Astrocyte of the spinal cord (primary cell): ENCODE measurements around the gene NGEF.
"Not testable (repeated sequence)": the region's sequence is repeated elsewhere in the genome, so short reads cannot be mapped to it uniquely, and the experiment has no call there.

Experiments
- DNase-seq: peaks from one replicate; pipeline ENCODE4 v3.0.0; 2011; ENCODE audit warnings: low read depth, low spot score
- H3K4me3 ChIP-seq: 2 replicates; pipeline ENCODE4 v1.5.1; 2011; ENCODE audit warnings: low read depth, mild to moderate bottlenecking, low read length, moderate library complexity
- CTCF ChIP-seq: IDR thresholded peaks from 2 replicates; pipeline ENCODE4 v1.5.1; 2012; ENCODE audit warnings: low read depth, mild to moderate bottlenecking, low read length, inconsistent platforms
- in situ Hi-C: cut with HindIII; loops from 2 replicates; pipeline ENCODE4 v1.10.0; 2017; ENCODE audit warnings: low sequenced_read_pairs

Gene NGEF

GRCh38 chr2:232861353-232861752 lies 151.7 kb downstream of the NGEF start:
- TF ChIP-seq CTCF = no peak
- in situ Hi-C loops = no loop called here
- H3K4me3 ChIP-seq = no peak overlapping the region
- DNase-seq = no peak

- TF ChIP-seq CTCF = no peak
- in situ Hi-C loops = no loop called here
- no peak overlapping the region for H3K4me3 ChIP-seq
- DNase-seq = peak; percentile 16
Measured at GRCh38 chr2:232860593-232861241, 152.3 kb downstream of the NGEF start.

- no peak for TF ChIP-seq CTCF
- no peak overlapping the region for H3K4me3 ChIP-seq
- DNase-seq = no peak
- in situ Hi-C loops = no loop called here
Measured at GRCh38 chr2:232859385-232859916, 153.6 kb downstream of the NGEF start.

- H3K4me3 ChIP-seq = no peak overlapping the region
- DNase-seq = no peak
- no peak for TF ChIP-seq CTCF
- in situ Hi-C loops = no loop called here
Measured at GRCh38 chr2:232857158-232857563, 155.9 kb downstream of the NGEF start.

GRCh38 chr2:232854082-232854481 lies 159.0 kb downstream of the NGEF start:
- H3K4me3 ChIP-seq = no peak overlapping the region
- peak; percentile 74 for DNase-seq
- in situ Hi-C loops = no loop called here
- TF ChIP-seq CTCF = no peak

GRCh38 chr2:232852676-232853075 lies 160.4 kb downstream of the NGEF start:
- TF ChIP-seq CTCF = no peak
- no peak overlapping the region for H3K4me3 ChIP-seq
- in situ Hi-C loops = no loop called here
- DNase-seq = no peak

GRCh38 chr2:232852081-232852480 lies 161.0 kb downstream of the NGEF start:
- in situ Hi-C loops, DNase-seq, H3K4me3 ChIP-seq: not testable (repeated sequence)
